NCI-H2171 treated with DMSO at 0.1 percent for 48 hours (cell line): ENCODE results near the gene GPX4.

Experiments
- DNase-seq: peaks from one replicate; lab custom pipeline; 2025; lab: John Stamatoyannopoulos, UW

GPX4 gene

DNA sequence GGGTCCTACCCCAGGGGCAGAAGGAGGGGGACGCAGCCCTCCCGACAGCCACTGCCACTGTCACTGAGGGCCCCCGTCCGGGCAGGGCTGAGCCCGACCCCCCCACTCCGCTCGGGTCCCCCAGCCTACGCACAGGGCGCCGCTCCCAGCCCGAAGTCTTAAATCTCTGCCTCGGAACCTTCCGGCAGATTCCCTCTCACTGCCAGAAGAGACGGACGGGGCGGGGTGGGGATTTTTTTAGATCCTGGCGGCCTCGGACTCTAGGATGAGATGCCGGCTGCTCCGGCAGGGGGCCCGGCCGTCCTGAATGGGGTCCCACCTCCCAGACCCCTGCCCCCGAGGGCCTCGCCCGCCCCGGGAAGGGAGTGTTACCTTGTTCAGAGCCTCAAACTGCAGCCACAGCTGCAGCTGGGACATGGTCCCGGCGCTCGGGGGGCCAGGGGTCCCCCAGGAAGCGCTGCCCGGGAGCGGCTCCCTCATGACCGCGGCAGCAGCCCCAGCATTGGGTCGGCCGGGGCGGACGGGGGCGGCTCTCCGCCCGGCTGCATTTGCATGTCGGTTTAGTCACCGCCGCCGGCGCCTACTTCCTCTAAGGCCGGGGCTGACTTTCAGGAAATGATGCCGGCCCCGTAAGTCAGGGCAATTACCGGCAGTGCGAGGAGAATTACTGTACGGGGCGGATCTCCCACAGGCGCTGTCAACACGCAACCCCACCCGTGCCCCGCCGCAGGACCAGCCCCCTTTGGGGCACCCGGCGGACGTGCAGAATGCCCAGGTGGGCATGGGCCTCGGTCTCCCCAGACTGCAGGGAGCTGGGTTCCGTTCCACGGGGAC lies 28.1 kb downstream of the GPX4 start:
- DNase-seq, result no peak

DNA sequence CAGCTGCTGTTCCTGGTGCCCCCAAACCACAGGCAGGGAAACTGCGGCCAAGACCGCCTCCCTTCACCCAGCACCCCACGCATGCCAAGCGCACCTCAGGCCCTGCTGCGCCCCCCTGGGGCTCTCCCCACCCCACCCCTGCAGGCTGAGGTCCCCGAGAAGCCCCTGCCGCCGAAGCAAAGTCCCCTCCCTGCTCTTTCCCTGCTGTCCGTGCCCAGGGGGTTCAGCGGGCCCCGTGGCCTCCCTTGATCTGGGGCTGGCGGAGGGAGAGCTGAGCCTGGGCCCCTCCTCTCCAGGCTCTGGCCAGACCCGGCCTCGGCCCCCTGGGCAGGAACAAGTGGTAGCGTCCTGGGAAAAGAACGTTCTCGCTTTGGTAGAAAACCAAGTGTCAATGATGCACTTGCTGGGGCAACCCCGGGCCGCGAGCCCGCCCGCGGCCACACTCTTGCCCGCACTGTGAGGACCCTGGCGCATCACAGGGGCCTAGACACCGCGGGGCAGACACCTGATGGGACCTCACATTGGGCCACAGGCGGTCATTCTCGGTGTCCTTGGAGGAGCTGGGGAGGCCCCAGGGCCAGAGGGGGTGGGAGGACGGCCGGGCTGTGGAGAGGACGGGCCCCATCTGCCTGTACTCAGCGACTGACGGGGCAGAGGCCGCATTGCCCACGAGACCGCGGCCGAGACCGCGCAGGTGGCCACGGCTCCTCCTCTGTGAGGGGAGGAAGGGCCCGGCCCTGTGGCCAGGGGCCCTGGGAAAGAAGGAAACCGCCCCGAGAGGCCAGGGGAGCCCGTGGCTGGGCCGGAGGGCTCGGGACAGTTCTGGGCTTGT lies 29.0 kb downstream of the GPX4 start:
- no peak for DNase-seq

DNA sequence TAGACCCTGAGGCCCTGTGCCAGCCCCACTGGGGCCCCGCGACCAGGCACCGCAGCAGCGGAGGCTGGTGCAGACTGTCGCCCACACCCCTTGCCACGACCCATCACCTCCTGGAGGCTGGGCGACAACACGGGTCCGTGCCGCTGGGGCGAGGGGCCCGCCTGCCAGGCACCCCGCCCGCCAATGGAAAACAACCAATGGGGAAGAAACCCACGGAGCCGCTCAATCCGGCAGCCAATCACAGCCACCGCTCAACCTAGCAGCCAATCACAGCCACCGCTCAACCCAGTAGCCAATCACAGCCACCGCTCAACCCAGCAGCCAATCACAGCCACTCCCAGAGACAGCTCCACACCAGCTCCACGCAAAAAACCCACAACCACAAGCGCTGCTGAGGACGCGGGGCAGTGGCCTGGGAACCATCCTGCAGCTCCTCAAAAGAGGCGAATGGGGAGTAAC lies 29.7 kb downstream of the GPX4 start:
- no peak for DNase-seq

DNA sequence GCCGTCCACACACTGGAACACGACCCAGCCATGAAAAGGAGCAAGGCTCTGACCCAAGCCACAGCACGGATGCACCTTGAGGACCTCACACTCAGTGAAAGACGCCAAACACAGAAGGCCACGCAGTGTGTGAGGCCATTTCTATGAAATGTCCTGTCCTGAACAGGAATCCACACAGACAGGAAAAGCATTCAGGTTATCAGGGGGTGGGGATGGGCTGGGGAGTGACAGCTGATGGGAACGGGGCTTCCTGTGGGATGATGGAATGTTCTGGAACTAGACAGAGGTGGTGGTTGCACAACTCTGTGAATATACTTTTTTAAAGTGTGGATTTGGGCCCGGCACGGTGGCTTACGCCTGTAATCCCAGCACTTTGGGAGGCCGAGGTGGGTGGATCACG lies 30.6 kb downstream of the GPX4 start:
- no peak for DNase-seq

DNA sequence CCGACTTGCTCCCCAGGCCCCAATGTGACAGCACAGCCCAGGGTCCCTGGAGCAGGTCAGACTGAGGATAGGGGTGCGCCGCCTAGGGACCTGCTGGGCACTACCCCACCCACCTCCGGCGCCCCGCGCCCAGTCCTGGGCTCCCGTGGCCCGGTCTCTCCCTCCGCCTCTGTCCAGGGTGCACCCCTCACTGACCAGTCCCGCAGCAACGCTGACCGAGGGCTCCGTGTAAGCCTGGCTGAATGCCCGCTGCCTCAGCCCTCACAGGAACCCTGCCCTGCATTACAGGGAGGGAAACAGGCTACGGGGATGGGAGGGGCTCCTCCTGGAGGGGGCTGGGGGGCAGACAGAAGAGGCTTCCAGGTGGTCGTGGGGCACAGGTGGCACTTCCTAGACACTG lies 31.7 kb downstream of the GPX4 start:
- DNase-seq, result no peak

DNA sequence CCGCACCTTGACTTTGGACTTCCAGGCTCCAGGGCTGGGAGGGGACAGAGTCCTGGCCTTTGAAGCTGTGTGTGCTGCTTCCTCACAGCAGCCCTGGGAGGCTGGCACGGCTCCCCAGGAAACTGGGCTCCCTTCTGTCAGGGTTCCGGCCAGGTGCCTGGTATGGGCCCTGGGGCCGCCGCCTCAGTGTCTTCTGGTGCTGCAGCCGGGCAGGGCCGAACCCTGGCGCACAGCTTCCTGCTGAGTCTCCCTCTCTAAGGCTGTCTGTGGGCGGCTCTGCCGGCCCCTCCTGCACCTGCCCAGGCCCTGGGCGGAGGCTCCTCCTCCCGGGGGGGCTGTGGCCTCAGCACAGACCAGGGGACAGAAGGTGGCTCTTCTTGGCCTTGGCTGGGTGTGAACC lies 32.4 kb downstream of the GPX4 start:
- DNase-seq, result no peak

DNA sequence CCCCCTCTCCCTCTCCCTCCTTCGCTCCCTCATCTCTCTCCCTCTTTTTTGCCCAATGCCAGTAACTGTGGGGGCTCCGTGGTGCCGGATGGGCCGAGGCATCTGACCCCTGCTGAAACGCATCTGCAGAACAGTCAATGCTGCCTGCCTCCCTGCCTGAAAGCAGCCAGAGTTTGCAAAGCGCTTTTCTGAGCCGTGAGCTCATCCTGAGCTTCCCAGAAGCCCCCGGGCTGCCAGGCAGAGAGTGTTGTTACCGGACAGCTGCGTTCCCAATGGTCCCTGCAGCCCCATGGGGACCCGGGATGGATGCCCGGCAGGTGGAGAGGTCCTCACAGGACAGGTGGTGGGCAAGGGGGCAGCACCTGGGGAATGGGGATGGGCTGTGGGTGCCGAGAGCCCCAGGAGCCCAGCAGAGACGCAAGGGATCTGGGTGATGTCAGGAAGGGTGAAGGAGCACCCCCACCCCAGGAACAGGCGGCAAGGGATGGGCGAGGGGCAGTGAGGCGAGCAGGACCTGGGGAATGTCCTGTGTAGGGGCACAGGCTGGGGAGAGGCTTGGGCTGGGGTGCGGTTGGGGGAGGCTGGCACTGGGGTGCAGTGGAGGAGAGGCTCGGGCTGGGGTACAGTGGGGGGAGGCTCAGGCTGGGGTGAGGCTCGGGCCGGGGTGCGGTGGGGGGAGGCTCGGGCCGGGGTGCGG lies 33.0 kb downstream of the GPX4 start:
- no peak for DNase-seq

DNA sequence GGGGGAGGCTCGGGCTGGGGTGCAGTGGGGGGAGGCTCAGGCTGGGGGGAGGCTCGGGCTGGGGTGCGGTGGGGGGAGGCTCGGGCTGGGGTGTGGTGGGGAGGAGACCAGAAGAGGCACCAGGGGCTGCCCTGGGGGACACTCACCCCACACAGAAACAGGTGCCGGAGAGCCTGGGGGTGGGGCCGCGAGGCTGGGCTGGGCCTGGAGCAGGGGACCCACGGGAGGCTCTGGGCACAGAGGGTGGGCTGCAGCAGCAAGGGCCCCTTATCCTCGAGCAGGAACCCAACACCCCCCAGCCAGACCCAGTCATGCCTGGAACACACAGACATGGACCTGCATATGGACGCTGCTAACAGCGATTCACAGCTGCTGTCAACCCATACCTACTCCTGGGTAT lies 34.3 kb downstream of the GPX4 start:
- no peak for DNase-seq

DNA sequence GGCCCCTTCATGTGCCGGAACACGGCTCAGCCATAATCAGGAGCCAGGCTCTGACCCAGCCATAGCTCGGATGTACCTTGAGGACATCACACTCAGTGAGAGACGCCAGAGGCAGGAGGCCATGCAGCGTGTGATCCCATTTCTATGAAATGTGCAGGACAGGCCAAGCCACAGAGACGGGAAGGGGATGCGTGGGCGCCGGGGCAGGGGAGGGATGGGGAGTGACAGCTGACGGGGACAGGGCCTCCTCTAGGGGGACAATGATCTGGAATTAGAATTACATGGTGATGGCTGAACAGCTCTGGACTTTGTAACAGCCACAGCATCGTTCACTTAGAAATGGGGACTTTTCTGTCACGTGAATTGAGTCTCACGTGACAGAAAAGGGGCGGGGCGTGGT lies 35.3 kb downstream of the GPX4 start:
- DNase-seq, result no peak

DNA sequence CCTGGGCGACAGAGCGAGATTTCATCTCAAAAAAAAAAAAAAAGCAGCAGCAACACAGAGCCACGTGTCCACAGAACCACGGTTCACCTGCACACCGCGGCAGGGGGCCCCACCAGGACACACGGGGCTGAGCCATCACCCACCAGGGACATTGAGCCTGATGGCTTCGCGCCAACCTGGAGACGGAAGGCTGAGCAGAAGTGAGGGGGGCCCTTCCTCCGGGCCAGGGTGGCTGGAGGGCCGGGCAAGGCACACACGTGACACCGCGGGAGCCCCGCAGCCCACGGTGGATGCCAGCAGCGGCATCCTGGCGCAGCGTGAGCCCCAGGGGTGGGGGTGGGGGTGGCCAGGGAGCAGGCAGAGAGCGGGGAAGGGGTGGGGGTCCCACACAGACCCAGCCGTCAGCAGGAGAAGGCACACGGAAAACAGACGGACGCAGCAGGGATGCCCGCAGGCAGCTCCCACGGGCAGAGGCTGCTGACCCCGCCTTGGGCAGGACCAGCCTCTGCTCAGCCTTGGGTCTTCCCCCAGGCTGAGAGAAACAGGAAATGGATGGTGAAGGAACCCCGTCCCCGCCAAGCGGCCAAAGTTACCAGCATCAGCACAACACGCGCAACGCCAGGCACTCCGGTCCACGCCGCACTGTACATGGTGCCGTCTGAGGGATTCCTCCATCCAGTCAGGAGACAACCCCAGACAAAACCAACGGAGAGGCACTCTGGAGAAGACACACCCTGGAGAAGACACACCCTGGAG lies 36.7 kb downstream of the GPX4 start:
- no peak for DNase-seq

DNA sequence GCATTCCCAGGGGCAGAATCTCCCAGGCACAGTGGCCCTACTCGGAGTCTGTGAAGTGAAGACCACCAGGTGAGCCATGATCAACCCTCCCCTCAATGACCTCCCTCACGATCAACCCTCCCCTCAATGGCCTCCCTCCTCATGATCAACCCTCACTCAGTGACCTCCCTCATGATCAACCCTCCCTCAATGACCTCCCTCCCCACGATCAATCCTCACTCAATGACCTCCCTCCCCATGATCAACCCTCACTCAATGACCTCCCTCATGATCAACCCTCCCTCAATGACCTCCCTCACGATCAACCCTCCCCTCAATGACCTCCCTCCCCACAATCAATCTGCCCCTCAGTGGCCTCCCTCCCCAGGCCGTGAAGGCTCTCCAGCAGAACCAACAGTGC lies 38.1 kb downstream of the GPX4 start:
- no peak for DNase-seq

DNA sequence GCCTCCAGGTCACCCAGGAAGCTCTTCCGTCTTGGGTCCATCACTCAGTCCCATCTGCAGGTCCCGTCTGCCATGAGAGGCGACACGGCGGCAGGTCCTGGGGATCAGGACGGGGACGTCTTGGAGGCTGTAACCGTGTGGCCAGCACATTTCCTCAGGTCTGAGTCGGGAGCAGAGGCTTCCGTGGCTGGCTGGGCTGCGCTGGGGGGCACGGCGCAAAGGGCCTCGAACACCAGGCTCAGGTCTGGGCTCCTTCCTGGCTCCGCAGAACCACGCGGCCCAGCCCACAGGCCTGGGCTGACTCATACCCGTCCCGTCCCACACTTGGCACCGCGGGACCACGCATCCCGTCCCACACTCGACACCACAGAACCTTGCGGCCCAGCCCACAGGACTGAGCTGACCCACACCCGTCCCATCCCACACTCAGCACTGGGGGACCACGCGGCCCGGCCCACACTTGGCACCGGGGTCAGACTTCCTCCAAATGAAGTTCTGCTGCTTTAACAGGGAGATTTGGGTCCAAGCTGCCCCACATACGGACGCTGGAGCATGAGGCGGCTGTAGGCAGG lies 40.1 kb downstream of the GPX4 start:
- no peak for DNase-seq

DNA sequence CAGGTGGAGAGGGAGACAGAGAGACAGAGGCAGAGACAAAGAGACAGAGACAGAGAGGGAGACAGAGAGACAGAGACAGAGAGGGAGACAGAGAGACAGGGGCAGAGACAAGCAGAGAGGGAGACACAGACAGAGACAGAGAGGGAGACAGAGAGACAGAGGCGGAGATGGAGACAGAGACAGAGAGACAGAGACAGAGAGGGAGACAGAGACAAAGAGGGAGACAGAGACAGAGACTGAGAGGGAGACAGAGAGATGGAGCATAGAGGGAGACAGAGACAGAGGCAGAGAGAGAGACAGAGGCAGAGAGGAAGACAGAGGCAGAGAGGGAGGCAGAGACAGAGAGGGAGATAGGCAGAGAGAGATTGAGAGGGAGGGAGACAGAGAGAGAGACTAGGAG lies 40.9 kb downstream of the GPX4 start:
- no peak for DNase-seq

DNA sequence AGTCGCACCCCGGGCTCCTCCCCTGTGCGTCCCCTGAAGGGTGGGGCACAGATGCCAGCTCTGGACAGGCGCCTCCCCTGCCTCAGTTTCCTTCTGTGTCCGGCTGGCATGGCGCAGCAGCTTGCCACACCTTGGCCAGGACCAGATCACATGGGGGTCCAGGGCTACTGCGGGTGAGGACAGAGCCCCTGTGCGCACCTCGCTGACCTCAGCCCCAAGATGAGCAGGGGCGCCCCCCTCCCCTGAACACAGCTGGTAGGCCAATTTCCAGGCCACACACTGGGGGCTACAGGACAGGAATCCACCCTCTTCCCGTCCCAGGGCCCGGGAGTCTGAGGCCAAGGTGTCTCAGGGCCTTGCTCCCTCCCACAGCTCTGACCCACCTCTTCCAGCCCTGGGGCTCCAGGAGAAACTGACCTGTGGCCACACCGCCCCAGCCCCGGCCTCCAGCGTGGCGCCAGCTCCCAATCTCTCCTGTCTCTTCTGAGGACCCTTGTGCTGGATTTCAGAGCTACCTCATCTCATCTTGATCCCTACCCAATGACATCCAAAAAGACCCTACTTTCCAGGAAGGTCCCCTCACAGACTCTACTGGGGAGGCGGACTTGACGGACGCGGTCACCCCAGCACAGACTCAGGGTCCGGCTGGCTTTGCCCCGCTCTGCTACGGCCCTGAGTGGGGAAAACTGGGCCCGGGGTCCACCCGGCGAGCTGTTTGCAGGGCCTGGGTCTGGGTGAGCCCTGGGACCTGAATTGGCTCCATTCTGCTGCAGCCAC lies 42.0 kb downstream of the GPX4 start:
- DNase-seq, result no peak

DNA sequence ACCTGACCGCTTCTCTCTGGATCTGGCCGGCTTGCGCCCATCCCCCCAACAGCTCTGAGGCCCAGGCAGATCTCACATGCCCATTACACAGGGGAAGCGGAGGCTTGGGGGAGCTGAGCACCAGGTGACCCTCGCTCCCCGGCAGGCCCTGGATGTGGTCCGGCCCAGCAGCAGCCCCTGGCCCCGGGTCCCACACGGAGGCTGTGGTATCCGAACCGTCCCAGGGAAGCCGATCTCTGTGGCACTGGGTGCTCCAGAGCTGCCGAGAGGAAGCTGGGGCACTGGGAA lies 42.6 kb downstream of the GPX4 start:
- DNase-seq, result no peak

DNA sequence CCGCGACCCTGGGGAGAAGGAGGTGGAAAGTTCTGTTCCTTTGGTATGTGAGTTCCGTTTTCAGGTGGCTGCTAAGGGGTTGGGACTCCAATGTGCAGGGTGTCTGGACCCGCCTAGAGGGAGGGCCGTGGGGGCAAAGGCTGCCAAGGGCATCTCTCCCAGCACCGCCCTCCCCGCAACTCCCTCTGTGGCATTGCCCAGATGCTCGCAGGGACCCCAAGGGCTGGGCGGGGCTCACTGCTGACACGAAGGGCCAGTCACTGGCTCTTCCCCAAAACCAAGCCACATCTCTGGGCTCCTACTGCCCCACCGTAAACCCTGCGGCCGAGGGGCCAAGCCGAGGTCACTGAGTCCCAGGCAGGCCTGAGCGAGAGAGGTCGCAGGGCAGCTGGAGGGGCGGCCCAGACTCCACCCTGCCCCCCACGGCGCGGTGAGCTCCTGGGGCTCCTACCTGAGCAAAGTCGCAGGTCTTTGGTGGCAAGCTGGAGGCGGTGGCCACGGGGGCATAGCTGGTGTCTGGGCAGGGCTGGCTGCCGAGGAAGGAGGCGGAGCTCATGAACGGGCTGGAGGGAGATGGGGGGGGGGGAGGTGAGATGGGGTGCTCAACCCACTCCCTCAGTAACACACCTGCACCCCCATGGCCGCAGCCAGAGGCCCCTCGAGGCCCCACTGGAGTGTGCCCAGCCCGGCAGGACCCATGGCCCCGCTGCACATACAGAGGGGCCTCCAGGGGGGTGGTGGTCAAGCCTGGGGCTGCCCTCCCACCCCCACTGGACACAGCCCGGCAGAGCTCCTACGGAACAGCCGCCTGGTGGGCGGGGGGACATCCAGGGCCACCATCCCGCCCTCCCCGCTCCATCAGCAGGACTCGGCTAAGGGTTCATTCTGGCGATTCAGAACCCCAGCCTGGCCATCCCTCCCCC lies 43.3 kb downstream of the GPX4 start:
- no peak for DNase-seq

DNA sequence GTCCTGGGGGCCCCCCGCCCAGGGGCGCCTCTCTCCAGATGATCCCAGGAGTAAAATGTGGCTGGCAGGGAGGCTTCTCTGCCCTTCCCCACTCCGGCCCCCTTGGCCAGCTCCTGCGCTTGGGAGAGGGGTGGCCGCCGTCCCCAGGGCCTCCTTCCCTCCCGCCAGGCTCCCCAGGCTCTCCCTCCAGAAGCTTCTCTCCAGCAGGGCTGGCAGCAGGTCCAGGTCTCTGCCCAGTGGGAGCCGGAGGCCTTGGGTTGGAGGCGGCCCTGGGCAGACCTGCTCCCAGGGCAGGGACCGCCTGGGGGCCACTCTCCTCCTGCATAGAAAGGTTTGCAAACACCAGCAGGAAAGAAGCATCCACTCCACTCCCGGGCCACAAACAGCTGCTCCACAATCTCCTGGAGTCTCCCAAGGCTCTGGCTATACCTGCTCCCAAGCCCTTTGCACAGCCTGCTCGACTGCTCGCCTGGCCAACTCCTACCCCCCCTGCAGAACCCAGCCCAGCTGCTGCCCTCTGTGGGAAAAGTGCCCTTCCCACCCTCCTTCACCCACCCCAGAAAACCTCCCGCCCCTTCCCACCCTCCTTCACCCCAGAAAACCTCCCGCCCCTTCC lies 44.2 kb downstream of the GPX4 start:
- DNase-seq, result no peak

DNA sequence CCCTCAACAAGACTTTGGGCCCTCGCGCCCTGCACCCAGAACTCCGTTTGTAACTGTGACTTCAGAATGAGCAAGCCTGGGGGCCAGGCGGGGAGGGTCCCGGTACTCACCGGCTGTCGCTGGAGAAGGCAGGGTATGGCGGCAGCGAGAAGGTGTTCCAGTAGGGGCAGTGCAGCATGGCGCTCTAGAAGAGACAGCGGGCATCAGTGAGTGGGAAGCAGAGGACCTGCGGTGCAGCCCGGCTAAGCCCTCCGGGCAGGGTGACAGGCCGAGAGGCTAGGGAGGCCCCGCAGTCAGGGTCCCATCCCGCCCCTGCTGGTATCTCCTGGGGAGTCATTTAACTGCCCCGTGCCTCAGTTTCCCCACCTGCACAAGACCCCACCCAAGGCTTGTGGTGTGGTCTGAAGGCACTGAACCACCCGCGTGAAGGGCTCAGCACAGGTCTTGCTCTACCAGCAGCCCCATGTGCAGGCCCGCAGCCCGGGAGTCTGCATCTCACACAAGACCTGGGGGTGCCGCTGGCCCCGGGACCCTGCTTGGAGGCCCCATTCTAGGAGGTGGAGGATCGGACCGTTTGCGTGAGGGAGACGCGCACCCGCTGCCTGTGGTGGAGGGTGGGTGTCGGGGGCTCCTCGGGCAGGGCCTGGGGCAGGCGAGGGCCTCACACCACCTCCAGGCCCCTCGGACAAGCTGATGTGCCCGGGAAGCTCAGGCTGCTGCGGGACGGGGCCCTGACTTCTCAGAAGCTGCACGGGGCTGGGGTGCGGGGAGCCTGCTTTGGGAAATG lies 45.7 kb downstream of the GPX4 start:
- DNase-seq, result no peak
